H9 (cell line): ENCODE data around the gene AREG. TPM values are rescaled to one million over a fixed set of nuclear protein-coding genes. Genes with fewer than 3 reads are reported as not detected.

Experiments
- DNase-seq: peaks from one replicate; pipeline ENCODE4 v3.0.0-alpha.2; 2017
- H2AFZ ChIP-seq: one replicate; pipeline ENCODE4 v1.6.1; 2013; ENCODE audit warnings: mild to moderate bottlenecking, low read length, control low read depth, moderate library complexity
- H2AK5ac ChIP-seq: 2 replicates; pipeline ENCODE4 v1.6.1; 2013; ENCODE audit warnings: low read length, control low read depth, mixed read lengths; ENCODE audit not compliant: insufficient read length
- H2BK120ac ChIP-seq: one replicate; pipeline ENCODE4 v1.6.1; 2013; ENCODE audit warnings: low read depth, mild to moderate bottlenecking, low read length, control low read depth, inconsistent platforms; ENCODE audit not compliant: poor library complexity, severe bottlenecking
- H2BK12ac ChIP-seq: 2 replicates; pipeline ENCODE4 v1.6.1; 2013; ENCODE audit warnings: low read length, control low read depth, mixed read lengths, low read depth; ENCODE audit not compliant: insufficient read length
- H2BK15ac ChIP-seq: 2 replicates; pipeline ENCODE4 v1.6.1; 2013; ENCODE audit warnings: low read depth, low read length, control low read depth
- H2BK20ac ChIP-seq: one replicate; pipeline ENCODE4 v1.6.1; 2013; ENCODE audit warnings: low read depth, mild to moderate bottlenecking, low read length, control low read depth, inconsistent platforms; ENCODE audit not compliant: poor library complexity, severe bottlenecking
- H2BK5ac ChIP-seq: 2 replicates; pipeline ENCODE4 v1.6.1; 2013; ENCODE audit warnings: low read length, control low read depth, mixed read lengths; ENCODE audit not compliant: insufficient read length
- H3K14ac ChIP-seq: 2 replicates; pipeline ENCODE4 v1.6.1; 2013; ENCODE audit warnings: low read length, control low read depth; ENCODE audit not compliant: insufficient read depth
- H3K18ac ChIP-seq: 2 replicates; pipeline ENCODE4 v1.6.1; 2013; ENCODE audit warnings: low read depth, mild to moderate bottlenecking, mixed read lengths, low read length, control low read depth; ENCODE audit not compliant: insufficient read length
- H3K23ac ChIP-seq: 2 replicates; pipeline ENCODE4 v1.6.1; 2013; ENCODE audit warnings: low read length, control low read depth, mixed read lengths, low read depth; ENCODE audit not compliant: insufficient read length
- H3K23me2 ChIP-seq: 2 replicates; pipeline ENCODE4 v1.6.1; 2013; ENCODE audit warnings: low read depth, mild to moderate bottlenecking, mixed read lengths, low read length, control low read depth; ENCODE audit not compliant: insufficient read length, poor library complexity, severe bottlenecking
- H3K27ac ChIP-seq: 2 replicates; pipeline ENCODE4 v1.5.1; 2013; ENCODE audit warnings: low read length, control low read depth, mixed read lengths, low read depth; ENCODE audit not compliant: insufficient read length
- H3K27me3 ChIP-seq: 2 replicates; pipeline ENCODE4 v1.6.1; 2013; ENCODE audit warnings: low read length, control low read depth, inconsistent platforms; ENCODE audit not compliant: insufficient read depth
- H3K4ac ChIP-seq: 2 replicates; pipeline ENCODE4 v1.6.1; 2013; ENCODE audit warnings: low read depth, mild to moderate bottlenecking, control low read depth, inconsistent platforms, low read length, moderate library complexity
- H3K4me1 ChIP-seq: 2 replicates; pipeline ENCODE4 v1.6.1; 2013; ENCODE audit warnings: low read length, control low read depth, inconsistent platforms; ENCODE audit not compliant: insufficient read depth
- H3K4me2 ChIP-seq: 2 replicates; pipeline ENCODE4 v1.6.1; 2013; ENCODE audit warnings: low read length, control low read depth, mixed read lengths; ENCODE audit not compliant: insufficient read length, insufficient read depth
- H3K56ac ChIP-seq: 2 replicates; pipeline ENCODE4 v1.6.1; 2013; ENCODE audit warnings: low read depth, mild to moderate bottlenecking, mixed read lengths, low read length, control low read depth; ENCODE audit not compliant: insufficient read length
- H3K79me1 ChIP-seq: 2 replicates; pipeline ENCODE4 v1.6.1; 2013; ENCODE audit warnings: low read depth, mild to moderate bottlenecking, moderate library complexity, low read length, control low read depth, inconsistent platforms; ENCODE audit not compliant: insufficient read depth, poor library complexity, severe bottlenecking
- H3K79me2 ChIP-seq: 2 replicates; pipeline ENCODE4 v1.6.1; 2013; ENCODE audit warnings: low read length, control low read depth, inconsistent platforms; ENCODE audit not compliant: insufficient read depth
- H3K9ac ChIP-seq: 2 replicates; pipeline ENCODE4 v1.6.1; 2013; ENCODE audit warnings: low read length, control low read depth, mixed read lengths; ENCODE audit not compliant: insufficient read length; ENCODE audit errors: extremely low read depth
- H3K9me3 ChIP-seq: one replicate; pipeline ENCODE4 v1.6.1; 2013; ENCODE audit warnings: low read depth, low read length, inconsistent platforms; ENCODE audit not compliant: control insufficient read depth
- H3T11ph ChIP-seq: one replicate; pipeline ENCODE4 v1.6.1; 2013; ENCODE audit warnings: mild to moderate bottlenecking, low read length, control low read depth, inconsistent platforms
- H4K20me1 ChIP-seq: one replicate; pipeline ENCODE4 v1.6.1; 2013; ENCODE audit not compliant: control insufficient read depth, insufficient read length, insufficient read depth
- H4K5ac ChIP-seq: 2 replicates; pipeline ENCODE4 v1.6.1; 2013; ENCODE audit warnings: low read depth, mild to moderate bottlenecking, mixed read lengths, low read length, control low read depth; ENCODE audit not compliant: insufficient read length
- H4K8ac ChIP-seq: replicated peaks from 2 replicates; pipeline ENCODE4 v1.6.1; 2013; ENCODE audit warnings: low read length, control low read depth, mixed read lengths, low read depth; ENCODE audit not compliant: insufficient read length
- H4K91ac ChIP-seq: 2 replicates; pipeline ENCODE4 v1.6.1; 2013; ENCODE audit warnings: low read depth, mild to moderate bottlenecking, moderate library complexity, mixed read lengths, low read length, control low read depth; ENCODE audit not compliant: insufficient read length
- H3K27ac Mint-ChIP-seq, 3 experiments: 2 replicates in 2 of 3; 3 replicates in 1 of 3; pipeline ENCODE4 v1.8.0; 2020 to 2021; ENCODE audit warnings: mixed read lengths in 3 of 3, mild to moderate bottlenecking in 1 of 3, moderate library complexity in 1 of 3
- H3K27me3 Mint-ChIP-seq: 2 replicates; pipeline ENCODE4 v1.8.0; 2021; ENCODE audit warnings: low read depth, mild to moderate bottlenecking, moderate library complexity, mixed read lengths
- H3K36me3 Mint-ChIP-seq, 3 experiments: 2 replicates in 2 of 3; 3 replicates in 1 of 3; pipeline ENCODE4 v1.8.0; 2020 to 2021; ENCODE audit warnings: low read depth in 3 of 3, mixed read lengths in 3 of 3; ENCODE audit not compliant: insufficient read depth in 1 of 3
- H3K4me1 Mint-ChIP-seq, 2 experiments: 2 replicates each; pipeline ENCODE4 v1.8.0; 2020; ENCODE audit warnings: mixed read lengths in 2 of 2
- H3K4me3 Mint-ChIP-seq, 2 experiments: 2 replicates in 1 of 2; 3 replicates in 1 of 2; pipeline ENCODE4 v1.8.0; 2020 to 2021; ENCODE audit warnings: mild to moderate bottlenecking in 2 of 2, mixed read lengths in 2 of 2, moderate library complexity in 1 of 2
- H3K9me3 Mint-ChIP-seq, 2 experiments: 2 replicates in 1 of 2; 3 replicates in 1 of 2; pipeline ENCODE4 v1.8.0; 2020; ENCODE audit warnings: mild to moderate bottlenecking in 2 of 2, mixed read lengths in 2 of 2, moderate library complexity in 1 of 2
- WGBS: extraction: QIAGEN DNeasy Blood & Tissue Kit; methylation state at CpG from one replicate; pipeline ENCODE4 v1.1.7; 2013; ENCODE audit warnings: missing lambda C conversion rate, low lambda C conversion rate, mixed read lengths; ENCODE audit not compliant: insufficient read length; ENCODE audit errors: extremely low coverage; 5-methylcytosine and 5-hydroxymethylcytosine counted together
- total RNA-seq: library from RNA; stranded (reverse); gene quantifications from 2 replicates; pipeline ENCODE4 v1.2.1, GENCODE V29; 2021
- TF ChIP-seq, protein P1 (sequence below): fragments of 200-600 bp; sonication (generic); conservative IDR thresholded peaks from 3 replicates; pipeline ENCODE4 v1.8.0; 2021; ENCODE audit warnings: antibody characterized with exemption, mild to moderate bottlenecking

Gene AREG
- total RNA-seq, 1 experiment from 2014 or later, result 0.28 TPM

DNA sequence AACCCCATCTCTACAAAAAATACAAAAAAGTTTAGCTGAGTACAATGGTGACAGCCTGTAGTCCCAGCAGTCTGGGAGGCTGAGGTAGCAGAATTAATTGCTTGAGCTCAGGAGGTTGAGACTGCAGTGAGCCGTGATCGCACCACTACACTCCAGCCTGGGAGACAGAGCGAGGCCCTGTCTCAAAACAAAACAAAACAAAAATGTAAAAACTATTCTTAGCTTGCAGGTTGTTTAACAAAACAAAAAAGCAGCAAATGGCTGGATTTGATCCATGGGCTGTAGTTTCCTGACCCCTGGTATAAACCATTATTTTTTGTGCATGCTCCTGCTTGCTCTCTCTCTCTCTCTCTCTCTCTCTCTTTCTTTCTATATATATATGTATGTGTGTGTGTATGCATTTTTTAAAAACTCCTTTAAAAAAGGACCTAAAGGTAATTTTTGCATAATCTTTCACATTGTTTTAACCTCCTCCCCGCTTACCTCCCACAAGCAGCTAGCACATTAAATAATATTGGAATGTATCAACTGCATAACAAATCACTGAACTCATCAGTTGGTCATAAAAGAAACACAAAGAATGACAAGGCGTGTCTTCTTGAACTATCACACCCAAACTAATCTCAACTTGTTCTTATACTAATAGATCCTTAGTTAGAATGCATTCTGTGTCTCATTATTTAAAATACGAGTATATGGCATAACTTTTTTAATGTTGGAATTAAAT lies 4.8 kb downstream of the AREG start:
- Histone ChIP-seq H4K20me1 (no peaks in the 10 kb centered on the region), H3K56ac (no peak overlapping the region), H2BK12ac (no peak overlapping the region), H3K9me3 (no peaks in the 10 kb centered on the region), H3K79me1 (no peaks in the 10 kb centered on the region), H3K27ac (no peak overlapping the region), H4K5ac (no peak overlapping the region), H2BK15ac (no peak overlapping the region), H3K23ac (no peak overlapping the region), H3K4me2 (no peak overlapping the region), H2AK5ac (no peak overlapping the region), H3T11ph (no peak overlapping the region), H4K91ac (no peak overlapping the region), H3K14ac (no peak overlapping the region), H3K18ac (no peak overlapping the region), H2BK20ac (no peak overlapping the region), H3K23me2 (peaks cover 9% of the 10 kb centered on the region), H3K79me2 (no peaks in the 10 kb centered on the region), H3K4me1 (peaks cover 2% of the 10 kb centered on the region; the same call in 1 of the 2 replicates), H4K8ac (no peak overlapping the region), H2BK120ac (no peak overlapping the region), H3K9ac (no peak overlapping the region), H2BK5ac (no peak overlapping the region), H3K4ac (no peak overlapping the region), H3K27me3 (no peaks in the 10 kb centered on the region; the same call in 1 of the 2 replicates), H2AFZ (peak overlapping the region; percentile 48)
- Mint-ChIP-seq H3K4me3 (no peak overlapping the region), H3K27me3 (peaks cover 22% of the 10 kb centered on the region), H3K9me3 (no peaks in the 10 kb centered on the region; a peak in 1 of 5 replicates), H3K36me3 (no peaks in the 10 kb centered on the region), H3K4me1 (peaks cover 13 to 14% of the 10 kb centered on the region in 2 experiments), H3K27ac (no peak overlapping the region)
- no CpG with 5 or more reads among the region's 6 CpGs for WGBS
- TF ChIP-seq, protein P1, sequence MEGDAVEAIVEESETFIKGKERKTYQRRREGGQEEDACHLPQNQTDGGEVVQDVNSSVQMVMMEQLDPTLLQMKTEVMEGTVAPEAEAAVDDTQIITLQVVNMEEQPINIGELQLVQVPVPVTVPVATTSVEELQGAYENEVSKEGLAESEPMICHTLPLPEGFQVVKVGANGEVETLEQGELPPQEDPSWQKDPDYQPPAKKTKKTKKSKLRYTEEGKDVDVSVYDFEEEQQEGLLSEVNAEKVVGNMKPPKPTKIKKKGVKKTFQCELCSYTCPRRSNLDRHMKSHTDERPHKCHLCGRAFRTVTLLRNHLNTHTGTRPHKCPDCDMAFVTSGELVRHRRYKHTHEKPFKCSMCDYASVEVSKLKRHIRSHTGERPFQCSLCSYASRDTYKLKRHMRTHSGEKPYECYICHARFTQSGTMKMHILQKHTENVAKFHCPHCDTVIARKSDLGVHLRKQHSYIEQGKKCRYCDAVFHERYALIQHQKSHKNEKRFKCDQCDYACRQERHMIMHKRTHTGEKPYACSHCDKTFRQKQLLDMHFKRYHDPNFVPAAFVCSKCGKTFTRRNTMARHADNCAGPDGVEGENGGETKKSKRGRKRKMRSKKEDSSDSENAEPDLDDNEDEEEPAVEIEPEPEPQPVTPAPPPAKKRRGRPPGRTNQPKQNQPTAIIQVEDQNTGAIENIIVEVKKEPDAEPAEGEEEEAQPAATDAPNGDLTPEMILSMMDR, result no peak
- DNase-seq, result no peak
